GM18951 (cell line): ENCODE measurements around the gene TGM3.

Source experiments
- POLR2A ChIP-seq: IDR thresholded peaks from 4 replicates; pipeline ENCODE4 v1.6.1; 2011; ENCODE audit warnings: mild to moderate bottlenecking; ENCODE audit not compliant: insufficient read length, insufficient read depth; ENCODE audit errors: extremely low read depth
- in situ Hi-C: fragments of 300-500 bp; cut with MboI; formaldehyde crosslinking; loops from one replicate; pipeline ENCODE4 v1.12.0; 2022; ENCODE audit warnings: low sequenced_read_pairs, mixed read lengths, inconsistent platforms; ENCODE audit not compliant: unreplicated experiment

TGM3 gene

DNA sequence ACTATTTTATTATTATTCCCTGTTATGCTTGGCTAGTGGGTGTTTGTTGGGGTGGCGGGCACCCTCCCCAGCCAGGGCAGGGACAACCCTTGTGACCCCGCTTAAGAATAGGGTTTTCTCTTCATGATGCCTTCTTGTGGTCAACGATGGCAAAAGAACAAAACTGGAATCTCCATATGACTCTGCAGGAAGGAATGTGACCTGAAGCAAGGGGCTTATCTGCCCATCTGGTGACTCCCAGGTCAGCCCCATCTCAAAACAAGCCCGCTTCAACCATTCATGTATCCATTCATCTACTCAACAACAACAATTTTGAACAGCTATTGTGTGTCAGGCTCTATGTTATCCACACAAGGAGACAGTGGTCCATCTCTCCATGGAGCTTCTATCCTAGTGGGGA, 54.0 kb downstream of the TGM3 start:
- TF ChIP-seq POLR2A: no peak
- in situ Hi-C loops: no loop called here

DNA sequence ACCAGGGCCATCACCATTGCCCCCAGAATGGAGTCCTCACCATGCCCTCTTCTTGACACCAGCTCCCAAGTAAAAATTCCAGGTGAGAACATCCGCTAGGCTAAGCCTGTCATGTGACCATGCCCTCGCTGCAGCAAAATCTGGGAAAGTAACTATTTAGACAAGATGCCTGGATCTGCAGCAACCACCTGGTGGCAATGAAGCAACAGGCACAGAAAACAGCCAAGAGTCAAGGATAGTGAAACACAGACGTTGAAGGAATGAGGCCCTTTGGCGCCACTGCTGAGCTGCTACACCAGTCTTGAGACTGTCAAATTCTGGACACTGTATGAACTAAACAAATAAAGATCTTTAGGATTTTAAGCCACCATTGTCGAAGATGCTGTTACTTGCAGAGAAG, 54.8 kb downstream of the TGM3 start:
- in situ Hi-C loops: no loop called here
- no peak for TF ChIP-seq POLR2A

DNA sequence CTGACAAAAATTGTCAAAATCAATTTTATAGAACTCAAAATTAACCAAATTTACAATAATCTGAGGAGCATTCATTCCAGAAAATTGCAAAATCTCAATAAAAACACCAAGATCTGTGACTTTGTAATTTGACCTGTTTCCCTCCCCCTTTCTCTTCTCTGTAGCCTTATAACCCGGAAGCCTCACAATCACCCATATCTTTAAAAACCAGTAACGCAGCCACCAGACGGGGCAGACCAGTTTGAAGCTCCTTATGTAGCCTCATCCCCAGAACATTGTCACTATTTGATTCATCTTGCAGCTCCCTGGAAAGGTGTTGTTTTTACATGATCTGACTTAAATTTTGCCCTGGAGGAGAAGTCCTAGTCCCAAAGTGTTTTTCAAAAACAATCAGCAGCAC, 57.4 kb downstream of the TGM3 start:
- in situ Hi-C loops: no loop called here

DNA sequence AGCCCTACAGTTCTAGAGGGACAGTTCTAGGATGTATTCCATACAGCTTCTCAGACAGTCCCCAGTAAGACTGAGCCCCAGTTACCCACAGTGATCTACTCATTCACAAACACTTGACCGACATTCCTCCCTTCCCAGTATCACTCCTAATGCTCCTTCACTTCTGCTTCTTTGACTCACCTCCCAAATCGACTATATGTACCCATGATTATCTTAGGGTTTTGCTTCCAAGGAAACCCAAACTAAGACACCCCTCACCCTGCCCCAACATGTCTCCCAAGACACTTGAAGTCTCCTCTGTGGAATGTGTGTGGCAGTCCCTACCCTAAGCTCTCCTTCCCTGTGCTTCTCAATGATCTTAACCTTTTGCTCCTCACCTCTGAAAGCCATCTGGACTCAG, 61.3 kb downstream of the TGM3 start:
- in situ Hi-C loops: no loop called here
- TF ChIP-seq POLR2A: no peak

More for the DNA sequence above, 57.4 kb downstream of the TGM3 start:
- no peak for TF ChIP-seq POLR2A

DNA sequence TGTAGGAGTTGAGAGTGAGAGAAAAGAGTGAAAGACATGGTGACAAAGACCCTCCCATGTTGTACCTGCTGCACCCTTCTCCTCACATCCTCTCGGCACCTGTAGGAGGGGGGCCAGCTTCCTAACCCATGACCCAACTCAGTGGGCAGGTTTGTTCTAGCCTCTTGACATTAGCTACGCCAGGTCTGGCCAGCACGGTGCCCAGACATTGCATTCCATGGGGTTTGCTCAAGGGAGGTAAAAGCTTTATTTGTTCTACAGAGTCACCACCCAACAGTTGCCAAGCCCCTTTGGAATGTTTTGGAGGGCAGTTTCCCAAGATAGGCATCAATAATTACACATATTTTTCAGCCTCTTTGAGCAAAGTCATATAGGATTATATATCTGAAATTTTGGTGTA, 62.2 kb downstream of the TGM3 start:
- TF ChIP-seq POLR2A: no peak
- in situ Hi-C loops: no loop called here

DNA sequence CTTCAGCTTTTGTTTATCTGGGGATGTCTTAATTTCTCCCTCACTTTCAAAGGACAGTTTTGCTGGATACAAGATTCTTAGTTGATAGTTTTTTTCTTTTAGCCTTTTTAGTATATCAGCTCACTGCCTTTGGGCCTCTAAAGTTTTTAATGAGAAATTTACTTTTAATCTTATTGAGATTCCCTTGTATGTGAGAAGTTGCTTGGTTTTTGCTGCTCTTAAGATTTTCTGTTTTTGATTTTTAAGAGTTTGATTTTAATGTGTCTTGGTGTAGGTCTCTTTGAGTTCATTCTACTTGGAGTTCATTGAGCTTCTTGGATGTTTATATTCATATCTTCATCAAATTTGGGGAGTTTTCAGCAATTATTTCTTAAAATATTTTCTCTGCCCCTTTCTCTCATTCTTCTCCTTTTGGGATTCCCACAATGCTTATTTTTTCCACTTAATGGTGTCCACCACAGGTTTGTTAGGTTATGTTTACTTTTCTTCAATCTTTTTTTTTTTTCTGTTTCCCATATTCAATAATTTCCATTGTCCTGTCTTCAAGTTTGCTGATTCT, 65.3 kb downstream of the TGM3 start:
- TF ChIP-seq POLR2A: no peak
- in situ Hi-C loops: no loop called here

DNA sequence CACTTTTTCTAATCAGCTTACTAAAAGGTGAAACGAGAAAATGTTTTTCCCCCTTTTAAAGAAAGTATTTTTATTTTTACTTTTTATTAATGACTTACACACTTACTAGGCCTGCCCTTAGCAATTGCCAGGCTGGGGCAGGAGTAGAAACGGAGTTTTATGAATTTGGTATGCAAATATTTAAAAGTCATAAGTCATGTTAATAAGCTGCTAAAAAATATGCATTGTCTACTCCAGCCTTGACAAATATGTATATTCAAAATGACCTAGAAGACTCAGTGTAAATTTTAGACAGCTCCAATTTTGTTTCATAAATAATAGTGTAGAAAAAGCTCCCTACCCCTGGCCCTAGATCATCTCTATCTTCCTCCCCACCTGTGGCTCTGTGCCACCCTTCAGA, 67.4 kb downstream of the TGM3 start:
- TF ChIP-seq POLR2A: no peak
- in situ Hi-C loops: no loop called here

DNA sequence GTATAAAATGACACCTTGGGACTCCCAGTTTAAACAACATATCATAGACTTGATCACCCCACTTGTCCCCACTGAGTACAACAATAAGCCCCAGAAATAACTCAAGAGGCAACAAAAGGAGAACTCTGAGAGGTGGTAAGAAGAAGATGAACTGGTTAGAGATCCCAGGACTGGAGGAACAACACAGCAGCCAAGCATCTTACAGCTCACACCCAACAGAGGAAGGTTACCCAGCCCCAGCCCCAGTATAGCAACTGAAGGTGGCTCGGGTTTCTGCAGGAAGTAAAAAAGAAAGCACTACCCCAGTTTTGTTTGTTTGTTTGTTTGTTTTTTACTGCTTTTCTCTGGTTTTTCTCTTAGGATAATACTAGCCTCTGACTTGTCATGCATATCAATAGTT, 67.8 kb downstream of the TGM3 start:
- no peak for TF ChIP-seq POLR2A
- in situ Hi-C loops: no loop called here

DNA sequence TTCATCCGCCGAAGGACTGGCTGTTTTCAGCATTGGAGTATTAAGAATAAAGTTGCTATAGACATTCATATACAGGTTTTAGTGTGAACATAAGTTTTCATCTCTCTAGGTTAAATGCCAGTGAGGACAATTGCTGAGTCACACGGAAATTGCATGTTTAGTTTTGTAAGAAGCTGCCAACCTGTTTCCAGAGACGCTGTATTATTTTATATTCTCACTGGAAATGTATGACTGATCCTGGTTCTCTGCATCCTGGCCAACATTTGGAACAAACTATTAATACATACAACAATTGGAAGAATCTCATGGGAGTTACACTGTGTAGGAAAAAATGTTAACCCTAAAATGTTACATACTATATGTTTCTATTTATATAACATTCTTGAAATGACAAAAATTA, 68.2 kb downstream of the TGM3 start:
- no peak for TF ChIP-seq POLR2A
- in situ Hi-C loops: no loop called here

DNA sequence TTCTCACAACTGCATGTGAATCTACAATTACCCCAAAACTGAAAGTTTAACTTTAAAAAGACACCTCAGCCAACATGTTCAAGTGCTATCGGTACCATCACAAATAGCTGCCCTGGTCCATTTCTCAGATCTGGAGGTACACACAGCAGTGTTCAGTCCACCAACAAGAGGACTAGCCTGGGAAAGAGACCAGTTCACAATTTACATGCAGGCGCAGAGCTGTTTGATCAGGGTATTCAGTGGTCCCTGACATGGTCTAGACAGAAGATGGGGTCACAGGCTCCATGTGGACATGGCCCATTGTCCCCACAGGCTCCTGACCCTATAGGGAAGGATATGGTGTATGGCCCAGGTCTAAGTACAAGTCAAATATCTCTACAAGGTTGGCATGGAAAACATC, 69.3 kb downstream of the TGM3 start:
- in situ Hi-C loops: no loop called here
- TF ChIP-seq POLR2A: no peak

DNA sequence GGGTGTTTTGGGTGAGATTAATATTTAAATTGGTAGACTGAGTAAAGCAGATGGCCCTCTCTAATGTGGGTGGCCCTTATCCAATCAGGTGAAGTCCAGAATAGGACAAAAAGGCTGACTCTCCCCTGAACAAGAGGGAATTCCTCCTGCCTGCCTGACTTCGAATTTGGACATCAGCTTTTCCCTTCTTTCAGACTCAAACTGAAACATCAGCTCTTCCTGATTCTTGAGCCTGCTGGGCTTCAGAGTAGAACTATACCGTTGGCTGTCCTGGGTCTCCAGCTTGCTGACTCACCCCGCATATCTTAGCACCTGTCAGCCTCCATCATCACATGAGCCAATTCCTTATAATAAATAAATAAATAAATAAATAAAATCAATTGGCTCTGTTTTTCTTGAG, 69.9 kb downstream of the TGM3 start:
- in situ Hi-C loops: no loop called here
- TF ChIP-seq POLR2A: no peak

DNA sequence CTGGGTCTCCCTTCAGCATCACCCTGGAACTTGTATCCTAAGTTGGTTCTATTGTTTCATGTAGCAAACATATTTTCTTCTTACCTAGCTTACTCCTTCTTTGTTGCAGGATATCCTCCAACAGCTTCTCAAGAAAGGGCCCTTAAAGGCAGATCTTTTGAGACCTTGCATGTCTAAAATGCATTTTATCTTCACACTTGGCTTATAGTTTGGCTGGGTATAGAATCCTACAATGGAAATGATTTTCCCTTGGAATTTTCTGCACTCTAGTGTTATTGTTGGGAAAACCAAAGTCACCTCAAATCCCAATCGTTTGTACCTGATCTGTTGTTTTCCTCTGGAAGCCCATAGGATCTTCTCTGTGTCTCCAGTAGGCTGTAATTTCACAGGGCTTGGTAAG, 72.8 kb downstream of the TGM3 start:
- in situ Hi-C loops: no loop called here
- TF ChIP-seq POLR2A: no peak

DNA sequence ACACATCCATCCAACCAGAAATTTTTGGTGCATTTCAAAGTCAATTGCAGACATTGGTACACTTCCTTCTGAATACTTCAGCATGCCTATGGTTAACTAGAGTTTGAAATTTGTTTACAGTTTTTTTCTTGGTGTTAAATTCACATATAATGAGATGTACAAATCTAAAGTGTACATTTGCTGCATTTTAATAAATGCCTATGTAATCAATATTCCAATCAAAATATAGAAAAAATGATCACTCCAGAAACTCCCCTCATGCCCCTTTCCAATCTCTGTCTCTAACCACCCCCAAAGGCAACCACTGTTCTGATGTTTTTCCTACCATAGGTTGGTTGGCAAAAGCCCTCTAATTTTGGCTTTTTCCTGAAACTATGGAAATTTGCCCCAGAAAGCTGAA, 77.3 kb downstream of the TGM3 start:
- in situ Hi-C loops: no loop called here
- TF ChIP-seq POLR2A: no peak

DNA sequence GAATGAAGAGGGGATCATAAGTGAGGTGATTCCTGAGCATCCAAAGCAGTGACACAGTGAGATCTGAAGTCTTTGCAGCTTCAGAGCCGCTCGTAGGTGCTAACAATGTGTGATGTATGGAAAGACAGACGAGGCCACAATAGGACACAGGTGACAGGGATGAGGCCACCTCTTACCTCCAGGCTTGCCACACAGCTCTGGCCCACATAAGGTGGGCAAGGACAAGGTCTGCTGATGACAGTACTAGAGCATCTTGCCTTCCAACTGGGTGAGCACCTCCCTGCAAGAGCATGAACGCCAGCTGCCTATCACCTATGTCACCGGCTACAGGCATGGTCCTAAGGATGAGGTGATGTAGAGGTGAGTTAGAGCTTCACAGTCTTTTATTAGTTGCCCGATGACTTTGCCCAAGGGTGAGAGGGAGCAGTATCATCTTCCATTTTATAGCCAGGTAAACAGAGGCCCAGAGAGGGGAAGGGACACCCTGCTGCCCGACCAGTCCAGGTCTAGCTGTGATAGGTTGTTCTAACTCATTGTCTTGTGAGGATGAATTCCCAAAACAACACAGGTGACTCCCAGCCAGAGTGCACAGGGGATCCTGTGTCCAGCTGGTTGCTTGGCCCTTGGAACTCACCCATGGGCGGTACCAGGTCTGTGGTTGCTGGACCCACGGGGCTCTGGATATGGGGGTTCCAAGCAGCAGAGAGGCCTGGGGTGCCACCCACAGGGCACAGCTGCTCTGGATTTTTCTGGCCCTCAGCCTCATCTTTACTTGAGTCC, 78.7 kb downstream of the TGM3 start:
- no peak for TF ChIP-seq POLR2A
- in situ Hi-C loops: no loop called here
